ENCODE results near the gene AP5S1.

The AP5S1 gene

GRCh38 chr20:3797226-3797545, 23.2 kb upstream of the AP5S1 start:
- no peak for DNase-seq (ENCODE audit: low read depth in 1 of 2, low spot score in 1 of 2)
- H3K27me3 ChIP-seq (ENCODE audit: insufficient read depth, poor library complexity, severe bottlenecking): no peaks in the 10 kb centered on the region
- H3K4me3 ChIP-seq (replicated peaks; ENCODE audit: insufficient read depth, low read length): peak overlapping the region; percentile 80
- TF ChIP-seq CTCF (IDR thresholded peaks at IDR 0.05; ENCODE audit: insufficient read depth, low read length) (no peak), GABPA (IDR thresholded peaks at IDR 0.05; ENCODE audit: low read depth) (no peak), REST (IDR thresholded peaks at IDR 0.05; ENCODE audit: insufficient replicate concordance, low read depth) (no peak), POLR2AphosphoS5 (IDR thresholded peaks at IDR 0.05; ENCODE audit: low read depth) (no peak), SPI1 (IDR thresholded peaks at IDR 0.05; ENCODE audit: borderline replicate concordance, low read depth) (no peak)
- H3K27ac ChIP-seq (replicated peaks): no peak overlapping the region

- Histone ChIP-seq H3K4me3 (replicated peaks; ENCODE audit: insufficient read depth, low read length) (no peak overlapping the region), H3K27ac (replicated peaks) (no peak overlapping the region), H3K27me3 (ENCODE audit: insufficient read depth, poor library complexity, severe bottlenecking) (no peaks in the 10 kb centered on the region)
- no peak for DNase-seq (ENCODE audit: low read depth in 1 of 2, low spot score in 1 of 2)
- TF ChIP-seq CTCF (IDR thresholded peaks at IDR 0.05; ENCODE audit: insufficient read depth, low read length) (no peak), REST (IDR thresholded peaks at IDR 0.05; ENCODE audit: insufficient replicate concordance, low read depth) (no peak)
Observed at GRCh38 chr20:3797592-3798372, 22.6 kb upstream of the AP5S1 start.

GRCh38 chr20:3798373-3798768, 22.0 kb upstream of the AP5S1 start:
- Histone ChIP-seq H3K27ac (replicated peaks) (no peak overlapping the region), H3K27me3 (ENCODE audit: insufficient read depth, poor library complexity, severe bottlenecking) (no peaks in the 10 kb centered on the region), H3K4me3 (replicated peaks; ENCODE audit: insufficient read depth, low read length) (no peak overlapping the region)
- TF ChIP-seq SPI1 (IDR thresholded peaks at IDR 0.05; ENCODE audit: borderline replicate concordance, low read depth) (no peak), REST (IDR thresholded peaks at IDR 0.05; ENCODE audit: insufficient replicate concordance, low read depth) (no peak), CTCF (IDR thresholded peaks at IDR 0.05; ENCODE audit: insufficient read depth, low read length) (no peak), POLR2AphosphoS5 (IDR thresholded peaks at IDR 0.05; ENCODE audit: low read depth) (no peak), GABPA (IDR thresholded peaks at IDR 0.05; ENCODE audit: low read depth) (no peak)
- DNase-seq (ENCODE audit: low read depth in 1 of 2, low spot score in 1 of 2): no peak

Measured in HL-60 (cell line).